Measurements from ENCODE around the gene OR2V2. TPM values are rescaled to one million over a fixed set of nuclear protein-coding genes. Genes with fewer than 3 reads are reported as not detected.

The OR2V2 gene
- total RNA-seq, 2 experiments from 2014 or later = not detected

DNA sequence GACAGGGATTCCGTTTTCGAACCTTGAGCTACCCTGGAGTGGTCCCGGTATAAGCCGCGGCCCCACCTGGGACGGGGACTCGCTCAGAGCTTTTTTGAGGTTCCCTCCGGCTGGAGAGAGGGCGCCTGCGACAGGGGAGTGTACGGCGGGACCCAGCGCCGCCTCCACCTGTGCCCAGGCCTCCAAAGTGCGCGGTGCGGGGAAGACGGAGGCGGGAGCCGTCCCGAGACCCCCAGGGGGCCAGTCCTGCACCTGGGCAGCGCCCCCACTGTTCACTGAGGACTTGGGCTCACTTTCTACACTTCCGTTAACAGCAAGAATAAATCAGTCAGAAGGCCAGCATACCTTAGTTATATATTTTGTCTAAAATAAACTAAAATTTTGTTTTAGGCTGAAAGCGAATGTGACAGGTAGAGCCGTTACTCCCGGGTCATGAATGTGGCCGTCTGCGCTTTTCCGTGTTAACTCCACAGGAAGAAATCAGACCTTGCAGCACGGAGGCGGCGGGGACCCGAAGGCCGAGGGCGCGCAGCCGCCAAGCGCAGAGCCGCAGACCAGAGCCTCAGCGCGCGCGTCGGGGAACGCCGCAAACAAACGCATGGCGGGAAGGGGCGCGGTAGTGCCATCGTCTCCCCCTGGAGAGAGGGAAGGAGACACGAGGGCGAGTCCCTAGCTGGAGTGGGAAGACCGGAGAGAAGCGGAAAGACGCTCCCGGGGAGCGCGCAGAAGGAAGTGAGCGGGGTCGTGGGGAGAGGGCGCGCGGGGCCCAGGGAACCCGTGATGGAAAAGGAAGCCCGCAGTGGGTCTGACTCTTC, 43.5 kb downstream of the OR2V2 start:
- ATAC-seq (ENCODE audit: poor library complexity) = peak; percentile 5
- H3K4me3 ChIP-seq (ENCODE audit: low read length) = peak overlapping the region; percentile 89
- H3K4me3 Mint-ChIP-seq = peak overlapping the region; percentile 99
- DNase-seq = peak in 11 of 14 experiments; percentile 13 to 81 (median 40)
- TF ChIP-seq, protein P1, sequence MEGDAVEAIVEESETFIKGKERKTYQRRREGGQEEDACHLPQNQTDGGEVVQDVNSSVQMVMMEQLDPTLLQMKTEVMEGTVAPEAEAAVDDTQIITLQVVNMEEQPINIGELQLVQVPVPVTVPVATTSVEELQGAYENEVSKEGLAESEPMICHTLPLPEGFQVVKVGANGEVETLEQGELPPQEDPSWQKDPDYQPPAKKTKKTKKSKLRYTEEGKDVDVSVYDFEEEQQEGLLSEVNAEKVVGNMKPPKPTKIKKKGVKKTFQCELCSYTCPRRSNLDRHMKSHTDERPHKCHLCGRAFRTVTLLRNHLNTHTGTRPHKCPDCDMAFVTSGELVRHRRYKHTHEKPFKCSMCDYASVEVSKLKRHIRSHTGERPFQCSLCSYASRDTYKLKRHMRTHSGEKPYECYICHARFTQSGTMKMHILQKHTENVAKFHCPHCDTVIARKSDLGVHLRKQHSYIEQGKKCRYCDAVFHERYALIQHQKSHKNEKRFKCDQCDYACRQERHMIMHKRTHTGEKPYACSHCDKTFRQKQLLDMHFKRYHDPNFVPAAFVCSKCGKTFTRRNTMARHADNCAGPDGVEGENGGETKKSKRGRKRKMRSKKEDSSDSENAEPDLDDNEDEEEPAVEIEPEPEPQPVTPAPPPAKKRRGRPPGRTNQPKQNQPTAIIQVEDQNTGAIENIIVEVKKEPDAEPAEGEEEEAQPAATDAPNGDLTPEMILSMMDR (IDR thresholded peaks at IDR 0.05) = peak; percentile 26
- H3K4me1 Mint-ChIP-seq (ENCODE audit: low read depth) = peaks cover 55% of the 10 kb centered on the region
- H3K27me3 ChIP-seq (ENCODE audit: control insufficient read depth in 1 of 2, insufficient read depth in 2 of 2, low read length in 2 of 2) = no peaks in the 10 kb centered on the region
- ChIA-PET CTCF (interaction anchor here (0.9 to 2.2 kb wide), 5 partner anchors 16 to 57 kb away, joined by 3 to 12 read pairs (median 5); partner anchors contain the start of gene TRIM41), POLR2A (interaction anchor here (1.0 to 8.3 kb wide), 21 partner anchors 13 to 1567 kb away, joined by 3 to 292 read pairs (median 5); partner anchors contain the start of genes HNRNPH1, RACK1, TRIM41 and TRIM52)
- peaks cover 0 to 7% of the 10 kb centered on the region in 2 experiments for H3K9me3 ChIP-seq (ENCODE audit: control insufficient read depth in 1 of 2, insufficient read depth in 1 of 2, low read length in 2 of 2)
- peaks cover 60% of the 10 kb centered on the region for H3K36me3 Mint-ChIP-seq (ENCODE audit: low read depth)
- peak overlapping the region; percentile 47 to 62 for H3K27ac ChIP-seq (ENCODE audit: low read depth in 1 of 2, low read length in 2 of 2)
- intact Hi-C loops (cut with DNase I, micrococcal nuclease) = loop anchor here (1.0 kb wide), 6 partner anchors 15 to 70 kb away; partner anchors contain the start of gene TRIM52 (in 1 of the 2)
- peaks cover 35% of the 10 kb centered on the region for H3K27me3 Mint-ChIP-seq
- peaks cover 46% of the 10 kb centered on the region for H3K4me1 ChIP-seq (ENCODE audit: insufficient read depth, low read length)
- no peaks in the 10 kb centered on the region for H3K36me3 ChIP-seq (ENCODE audit: insufficient read depth, low read length)
- H3K27ac Mint-ChIP-seq = peak overlapping the region; percentile 99
- peaks cover 4% of the 10 kb centered on the region for H3K9me3 Mint-ChIP-seq

DNA sequence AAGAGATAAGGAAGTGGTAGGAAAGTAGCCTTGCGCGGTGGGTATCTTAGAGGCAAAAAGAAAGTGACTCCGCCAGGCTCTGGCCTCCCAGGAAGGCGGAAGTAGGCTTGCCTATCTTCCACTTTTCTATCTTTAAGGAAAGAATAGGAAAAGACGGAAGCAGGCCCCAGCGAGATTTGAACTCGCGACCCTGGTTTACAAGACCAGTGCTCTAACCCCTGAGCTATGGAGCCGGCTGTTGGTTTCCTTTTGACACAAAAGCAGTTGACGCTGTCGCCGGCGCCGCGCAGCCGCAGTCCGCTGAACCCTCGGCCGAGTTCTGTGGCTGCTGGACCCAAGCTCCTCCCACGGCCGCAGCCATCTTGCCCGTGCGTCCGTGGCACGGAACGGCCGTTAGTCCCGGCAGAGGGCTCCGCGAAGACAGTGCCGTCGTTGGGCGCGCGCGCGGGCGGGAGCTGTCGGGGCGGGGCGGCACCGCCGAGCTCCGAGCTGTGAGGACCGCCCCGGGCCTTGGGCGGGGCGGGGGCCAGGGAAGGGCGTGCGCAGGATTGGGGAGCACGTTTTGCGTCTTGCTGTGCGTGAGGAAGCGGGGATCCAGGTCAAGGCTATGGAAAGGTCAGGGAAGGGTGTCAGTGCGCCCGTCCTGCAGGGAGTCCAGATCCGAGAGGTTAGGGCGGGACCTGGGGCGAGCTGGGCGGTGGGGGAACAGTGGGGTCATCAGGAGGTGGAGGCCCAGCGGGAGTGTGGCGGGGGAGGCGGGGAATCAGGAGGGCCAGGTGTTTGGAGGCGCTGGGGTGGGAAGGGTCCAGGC, 44.3 kb downstream of the OR2V2 start:
- ATAC-seq (ENCODE audit: poor library complexity) = peak; percentile 45
- H3K36me3 Mint-ChIP-seq (ENCODE audit: low read depth) = peaks cover 59% of the 10 kb centered on the region
- Histone ChIP-seq H3K4me3 (ENCODE audit: low read length) (peak overlapping the region; percentile 89), H3K9me3 (ENCODE audit: control insufficient read depth in 1 of 2, insufficient read depth in 1 of 2, low read length in 2 of 2) (peaks cover 0 to 7% of the 10 kb centered on the region in 2 experiments), H3K27me3 (ENCODE audit: control insufficient read depth in 1 of 2, insufficient read depth in 2 of 2, low read length in 2 of 2) (no peaks in the 10 kb centered on the region), H3K27ac (ENCODE audit: low read depth in 1 of 2, low read length in 2 of 2) (peak overlapping the region; percentile 52 to 62), H3K36me3 (ENCODE audit: insufficient read depth, low read length) (no peaks in the 10 kb centered on the region), H3K4me1 (ENCODE audit: insufficient read depth, low read length) (peaks cover 46% of the 10 kb centered on the region)
- DNase-seq = peak; percentile 88 to 99 (median 96)
- POLR2A ChIA-PET = interaction anchor here (0.9 to 8.3 kb wide), 21 partner anchors 13 to 1568 kb away, joined by 3 to 292 read pairs (median 5); partner anchors contain the start of genes HNRNPH1, RACK1, TRIM41 and TRIM52
- TF ChIP-seq, protein P1 (IDR thresholded peaks at IDR 0.05) = no peak
- H3K27ac Mint-ChIP-seq = peak overlapping the region; percentile 99
- intact Hi-C loops (cut with DNase I, micrococcal nuclease) = loop anchor here (1.0 kb wide), 6 partner anchors 15 to 70 kb away; partner anchors contain the start of gene TRIM52 (in 1 of the 2)
- peaks cover 47% of the 10 kb centered on the region for H3K4me1 Mint-ChIP-seq (ENCODE audit: low read depth)
- H3K27me3 Mint-ChIP-seq = peaks cover 35% of the 10 kb centered on the region
- CTCF ChIA-PET = interaction anchor here (0.9 to 2.2 kb wide), 4 partner anchors 15 to 56 kb away, joined by 3 to 12 read pairs (median 6); partner anchors contain the start of gene TRIM41
- H3K9me3 Mint-ChIP-seq = peaks cover 4% of the 10 kb centered on the region
- peak overlapping the region; percentile 99 for H3K4me3 Mint-ChIP-seq
